Activated CD4-positive, alpha-beta memory T cell treated with anti-CD3 and anti-CD28 coated beads for 36 hours (primary cell): Measurements from ENCODE around the gene DPYD. TPM values are rescaled to one million over a fixed set of nuclear protein-coding genes. Genes with fewer than 3 reads are reported as not detected.

Experiments used
- CTCF ChIA-PET: fragments of 350-600 bp; sonication (Branson Sonifier 250); formaldehyde crosslinking; loops from one replicate; lab custom pipeline; 2021; ENCODE audit warnings: antibody characterized with exemption, inconsistent platforms; lab: Charles Lee
- POLR2A ChIA-PET: fragments of 350-600 bp; sonication (Branson Sonifier 250); formaldehyde crosslinking; loops from one replicate; lab custom pipeline; 2021; ENCODE audit warnings: antibody characterized with exemption; lab: Charles Lee
- DNase-seq: peaks from one replicate; pipeline ENCODE4 v3.0.0-alpha.2; 2020
- H3K27ac Mint-ChIP-seq: one replicate; pipeline ENCODE4 v1.8.0; 2021; ENCODE audit warnings: mixed read lengths
- H3K27me3 Mint-ChIP-seq: one replicate; pipeline ENCODE4 v1.8.0; 2021; ENCODE audit warnings: mixed read lengths
- H3K36me3 Mint-ChIP-seq: one replicate; pipeline ENCODE4 v1.8.0; 2021; ENCODE audit warnings: mixed read lengths
- H3K4me1 Mint-ChIP-seq: one replicate; pipeline ENCODE4 v1.8.0; 2021; ENCODE audit warnings: low read depth, mixed read lengths
- H3K4me3 Mint-ChIP-seq: one replicate; pipeline ENCODE4 v1.8.0; 2021; ENCODE audit warnings: mild to moderate bottlenecking, mixed read lengths
- H3K9me3 Mint-ChIP-seq: one replicate; pipeline ENCODE4 v1.8.0; 2021; ENCODE audit warnings: mixed read lengths
- intact Hi-C: fragments of 100-400 bp; cut with micrococcal nuclease; formaldehyde crosslinking; loops from one replicate; pipeline ENCODE4 v1.15.1; 2023
- total RNA-seq, 2 experiments: library from RNA; stranded (reverse); gene quantifications; one replicate each; pipeline ENCODE4 v1.2.3, GENCODE V29; 2021

The DPYD gene
- total RNA-seq, 2 experiments from 2014 or later: 11.8 to 12.2 TPM

- no peaks in the 10 kb centered on the region for H3K9me3 Mint-ChIP-seq
- H3K4me1 Mint-ChIP-seq: peaks cover 2% of the 10 kb centered on the region
- ChIA-PET CTCF (no interaction called here), POLR2A (no interaction called here)
- no peak overlapping the region for H3K4me3 Mint-ChIP-seq
- intact Hi-C loops: no loop called here
- H3K27me3 Mint-ChIP-seq: no peaks in the 10 kb centered on the region
- DNase-seq: no peak
- H3K27ac Mint-ChIP-seq: no peak overlapping the region
- H3K36me3 Mint-ChIP-seq: peaks cover 12% of the 10 kb centered on the region
These were observed 420.1 kb downstream of the DPYD start for GRCh38 chr1:97500760-97501159.

GRCh38 chr1:97499667-97500066 lies 421.2 kb downstream of the DPYD start:
- CTCF ChIA-PET: no interaction called here
- peaks cover 7% of the 10 kb centered on the region for H3K36me3 Mint-ChIP-seq
- POLR2A ChIA-PET: no interaction called here
- no peaks in the 10 kb centered on the region for H3K27me3 Mint-ChIP-seq
- intact Hi-C loops: no loop called here
- no peaks in the 10 kb centered on the region for H3K4me1 Mint-ChIP-seq
- no peak overlapping the region for H3K4me3 Mint-ChIP-seq
- H3K9me3 Mint-ChIP-seq: no peaks in the 10 kb centered on the region
- DNase-seq: no peak
- H3K27ac Mint-ChIP-seq: no peak overlapping the region

GRCh38 chr1:97489834-97490233 lies 431.0 kb downstream of the DPYD start:
- ChIA-PET CTCF (no interaction called here), POLR2A (no interaction called here)
- Mint-ChIP-seq H3K9me3 (no peaks in the 10 kb centered on the region), H3K36me3 (peaks cover 6% of the 10 kb centered on the region), H3K27ac (no peak overlapping the region), H3K4me1 (no peaks in the 10 kb centered on the region), H3K4me3 (no peak overlapping the region), H3K27me3 (no peaks in the 10 kb centered on the region)
- intact Hi-C loops: no loop called here
- DNase-seq: no peak

GRCh38 chr1:97488530-97488929 lies 432.3 kb downstream of the DPYD start:
- Mint-ChIP-seq H3K4me1 (no peaks in the 10 kb centered on the region), H3K27ac (no peak overlapping the region), H3K27me3 (no peaks in the 10 kb centered on the region), H3K36me3 (peaks cover 15% of the 10 kb centered on the region), H3K9me3 (no peaks in the 10 kb centered on the region), H3K4me3 (no peak overlapping the region)
- intact Hi-C loops: no loop called here
- ChIA-PET POLR2A (no interaction called here), CTCF (interaction anchor here (0.8 kb wide), 1 partner anchor 8 kb away, joined by 3 read pairs; no protein-coding TSS in a partner anchor)
- DNase-seq: no peak

GRCh38 chr1:97482022-97482421 lies 438.8 kb downstream of the DPYD start:
- no peak overlapping the region for H3K4me3 Mint-ChIP-seq
- POLR2A ChIA-PET: no interaction called here

GRCh38 chr1:97467445-97467844 lies 453.4 kb downstream of the DPYD start:
- CTCF ChIA-PET: no interaction called here
- no peaks in the 10 kb centered on the region for H3K4me1 Mint-ChIP-seq

More at GRCh38 chr1:97482022-97482421, 438.8 kb downstream of the DPYD start:
- Mint-ChIP-seq H3K27me3 (no peaks in the 10 kb centered on the region), H3K27ac (no peak overlapping the region), H3K9me3 (no peaks in the 10 kb centered on the region), H3K4me1 (no peaks in the 10 kb centered on the region), H3K36me3 (peaks cover 32% of the 10 kb centered on the region)
- CTCF ChIA-PET: no interaction called here
- intact Hi-C loops: no loop called here
- no peak for DNase-seq

GRCh38 chr1:97464305-97464704 lies 456.5 kb downstream of the DPYD start:
- peaks cover 18% of the 10 kb centered on the region for H3K9me3 Mint-ChIP-seq
- no peak overlapping the region for H3K27ac Mint-ChIP-seq
- H3K27me3 Mint-ChIP-seq: no peaks in the 10 kb centered on the region
- peaks cover 39% of the 10 kb centered on the region for H3K36me3 Mint-ChIP-seq
- POLR2A ChIA-PET: interaction anchor here (0.6 kb wide), 1 partner anchor 196 kb away, joined by 3 read pairs; no protein-coding TSS in a partner anchor
- no peak for DNase-seq
- CTCF ChIA-PET: no interaction called here
- no peaks in the 10 kb centered on the region for H3K4me1 Mint-ChIP-seq
- no peak overlapping the region for H3K4me3 Mint-ChIP-seq
- intact Hi-C loops: no loop called here

More at GRCh38 chr1:97467445-97467844, 453.4 kb downstream of the DPYD start:
- Mint-ChIP-seq H3K27ac (no peak overlapping the region), H3K36me3 (peaks cover 51% of the 10 kb centered on the region), H3K27me3 (no peaks in the 10 kb centered on the region), H3K4me3 (no peak overlapping the region), H3K9me3 (peaks cover 18% of the 10 kb centered on the region)
- POLR2A ChIA-PET: no interaction called here
- no peak for DNase-seq
- intact Hi-C loops: no loop called here

GRCh38 chr1:97461782-97462181 lies 459.1 kb downstream of the DPYD start:
- DNase-seq: no peak
- H3K27ac Mint-ChIP-seq: no peak overlapping the region
- peaks cover 8% of the 10 kb centered on the region for H3K9me3 Mint-ChIP-seq
- peaks cover 33% of the 10 kb centered on the region for H3K36me3 Mint-ChIP-seq
- intact Hi-C loops: no loop called here
- no peaks in the 10 kb centered on the region for H3K27me3 Mint-ChIP-seq
- POLR2A ChIA-PET: no interaction called here
- H3K4me3 Mint-ChIP-seq: no peak overlapping the region
- H3K4me1 Mint-ChIP-seq: no peaks in the 10 kb centered on the region
- CTCF ChIA-PET: no interaction called here

GRCh38 chr1:97457446-97458089 lies 463.3 kb downstream of the DPYD start:
- Mint-ChIP-seq H3K9me3 (no peaks in the 10 kb centered on the region), H3K4me1 (no peaks in the 10 kb centered on the region), H3K36me3 (peaks cover 11% of the 10 kb centered on the region), H3K27ac (no peak overlapping the region), H3K27me3 (no peaks in the 10 kb centered on the region), H3K4me3 (no peak overlapping the region)
- POLR2A ChIA-PET: no interaction called here
- CTCF ChIA-PET: no interaction called here
- DNase-seq: no peak
- intact Hi-C loops: no loop called here

GRCh38 chr1:97451944-97452343 lies 468.9 kb downstream of the DPYD start:
- no peaks in the 10 kb centered on the region for H3K4me1 Mint-ChIP-seq

GRCh38 chr1:97451046-97451826 lies 469.6 kb downstream of the DPYD start:
- CTCF ChIA-PET: no interaction called here
- H3K27me3 Mint-ChIP-seq: no peaks in the 10 kb centered on the region

More at GRCh38 chr1:97451944-97452343, 468.9 kb downstream of the DPYD start:
- Mint-ChIP-seq H3K4me3 (no peak overlapping the region), H3K36me3 (peaks cover 16% of the 10 kb centered on the region), H3K27me3 (no peaks in the 10 kb centered on the region), H3K9me3 (no peaks in the 10 kb centered on the region), H3K27ac (no peak overlapping the region)
- DNase-seq: no peak
- CTCF ChIA-PET: no interaction called here
- POLR2A ChIA-PET: no interaction called here
- intact Hi-C loops: no loop called here

GRCh38 chr1:97441966-97442365 lies 478.9 kb downstream of the DPYD start:
- DNase-seq: no peak
- H3K9me3 Mint-ChIP-seq: no peaks in the 10 kb centered on the region
- H3K36me3 Mint-ChIP-seq: peaks cover 9% of the 10 kb centered on the region
- H3K27me3 Mint-ChIP-seq: no peaks in the 10 kb centered on the region
- no peak overlapping the region for H3K4me3 Mint-ChIP-seq
- H3K4me1 Mint-ChIP-seq: no peaks in the 10 kb centered on the region
- intact Hi-C loops: no loop called here
- ChIA-PET POLR2A (no interaction called here), CTCF (no interaction called here)
- H3K27ac Mint-ChIP-seq: no peak overlapping the region

More at GRCh38 chr1:97451046-97451826, 469.6 kb downstream of the DPYD start:
- no peak overlapping the region for H3K27ac Mint-ChIP-seq
- H3K36me3 Mint-ChIP-seq: peaks cover 19% of the 10 kb centered on the region
- DNase-seq: no peak
- H3K4me3 Mint-ChIP-seq: no peak overlapping the region
- no peaks in the 10 kb centered on the region for H3K9me3 Mint-ChIP-seq
- intact Hi-C loops: no loop called here
- H3K4me1 Mint-ChIP-seq: no peaks in the 10 kb centered on the region
- POLR2A ChIA-PET: no interaction called here
